Thymus (tissue), 11 donors: ENCODE results near the gene INSL3. TPM values are rescaled to one million over a fixed set of nuclear protein-coding genes. Genes with fewer than 3 reads are reported as not detected.

Experiments used
- DNase-seq, 9 donors: peaks; one replicate each; pipeline ENCODE4 v3.0.0-alpha.2; 2013; ENCODE audit warnings: low spot score in 9 of 9, low read depth in 6 of 9, missing footprints in 1 of 9
- H3K27ac ChIP-seq, 2 donors: one replicate each; pipeline ENCODE4 v1.5.1; 2013; ENCODE audit warnings: control low read depth in 1 of 2, low read depth in 1 of 2, low read length in 1 of 2, mild to moderate bottlenecking in 1 of 2, moderate library complexity in 1 of 2
- H3K27me3 ChIP-seq, 2 donors: one replicate each; pipeline ENCODE4 v1.5.1; 2013; ENCODE audit warnings: low read length in 1 of 2; ENCODE audit not compliant: control insufficient read depth in 2 of 2, insufficient read depth in 1 of 2
- H3K36me3 ChIP-seq, 2 donors: one replicate each; pipeline ENCODE4 v1.5.1; 2013; ENCODE audit warnings: low read length in 1 of 2, mild to moderate bottlenecking in 1 of 2, moderate library complexity in 1 of 2; ENCODE audit not compliant: control insufficient read depth in 2 of 2, insufficient read depth in 2 of 2
- H3K4me1 ChIP-seq, 2 donors: one replicate each; pipeline ENCODE4 v1.5.1; 2013; ENCODE audit warnings: low read length in 2 of 2; ENCODE audit not compliant: control insufficient read depth in 2 of 2, insufficient read depth in 2 of 2
- H3K4me3 ChIP-seq, 2 donors: one replicate each; pipeline ENCODE4 v1.5.1; 2013; ENCODE audit warnings: low read length in 2 of 2, control low read depth in 1 of 2, mild to moderate bottlenecking in 1 of 2
- H3K9me3 ChIP-seq, 2 donors: one replicate each; pipeline ENCODE4 v1.5.1; 2013; ENCODE audit warnings: low read length in 1 of 2, mild to moderate bottlenecking in 1 of 2; ENCODE audit not compliant: control insufficient read depth in 2 of 2, insufficient read depth in 1 of 2
- WGBS: extraction: QIAGEN DNeasy Blood & Tissue Kit; methylation state at CpG from one replicate; pipeline ENCODE4 v1.1.7; 2013; 5-methylcytosine and 5-hydroxymethylcytosine counted together
- polyA plus RNA-seq: library from polyadenylated mRNA; stranded (reverse); fragments of 200-250 nt; gene quantifications from one replicate; pipeline ENCODE4 v1.2.3, GENCODE V29; 2013
- total RNA-seq: library from RNA; stranded (reverse); fragments of 120-200 nt; gene quantifications from one replicate; pipeline ENCODE4 v1.2.4, GENCODE V29; 2013
- donor health status: healthy.

INSL3 gene
- total and polyA plus RNA-seq, 2 donors: 0.33 to 2.1 TPM

DNA sequence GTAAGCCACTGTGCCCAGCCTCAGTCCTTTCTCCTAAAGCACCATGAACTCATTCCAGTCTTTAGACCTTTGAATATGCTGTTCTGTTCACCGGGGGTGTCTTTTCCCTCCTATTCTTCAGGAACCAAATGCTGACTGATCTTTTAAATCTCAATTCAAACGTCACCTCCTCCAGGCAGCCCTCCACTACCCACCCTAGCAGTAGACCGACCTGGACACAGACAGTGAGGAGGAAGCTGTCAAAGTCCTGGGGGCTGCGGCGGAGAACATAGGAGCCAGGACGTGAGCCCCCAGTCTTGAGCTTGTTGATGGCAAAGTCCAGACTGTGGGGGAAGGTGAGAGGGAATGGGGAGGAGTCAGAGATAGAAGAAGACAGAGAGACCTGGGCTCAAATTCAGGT, 18.7 kb upstream of the INSL3 start:
- Histone ChIP-seq H3K9me3 (no peaks in the 10 kb centered on the region), H3K4me3 (no peak overlapping the region), H3K27me3 (no peaks in the 10 kb centered on the region), H3K36me3 (peaks cover 66 to 71% of the 10 kb centered on the region in 2 donors), H3K27ac (no peak overlapping the region), H3K4me1 (no peaks in the 10 kb centered on the region)
- 97% methylated on average over 6 of the region's 6 CpGs for WGBS
- no peak for DNase-seq

DNA sequence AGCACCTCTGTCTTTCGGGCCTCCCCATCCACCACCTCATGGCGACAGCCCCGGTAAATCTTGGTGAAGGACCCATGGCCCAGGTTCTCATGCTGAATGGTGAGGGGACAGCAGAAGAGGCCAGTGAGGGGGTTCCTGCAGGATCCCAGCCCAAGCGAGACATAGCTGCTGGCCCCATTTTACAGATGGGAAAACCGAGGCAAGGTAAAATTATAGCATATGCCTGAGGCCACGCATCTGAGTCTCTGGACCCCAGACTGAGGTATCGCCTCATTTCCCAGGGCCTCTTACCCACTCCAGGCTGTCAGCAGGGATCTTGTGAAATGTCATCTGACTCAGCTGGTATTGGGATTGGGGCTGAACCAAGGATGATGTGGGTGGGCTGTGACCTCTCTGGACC, 16.7 kb upstream of the INSL3 start:
- H3K27ac ChIP-seq: no peak overlapping the region
- H3K4me1 ChIP-seq: no peaks in the 10 kb centered on the region
- no peaks in the 10 kb centered on the region for H3K27me3 ChIP-seq
- H3K4me3 ChIP-seq: no peak overlapping the region
- H3K9me3 ChIP-seq: no peaks in the 10 kb centered on the region
- 98% methylated on average over 7 of the region's 7 CpGs for WGBS
- DNase-seq: no peak
- peaks cover 64 to 74% of the 10 kb centered on the region in 2 donors for H3K36me3 ChIP-seq

DNA sequence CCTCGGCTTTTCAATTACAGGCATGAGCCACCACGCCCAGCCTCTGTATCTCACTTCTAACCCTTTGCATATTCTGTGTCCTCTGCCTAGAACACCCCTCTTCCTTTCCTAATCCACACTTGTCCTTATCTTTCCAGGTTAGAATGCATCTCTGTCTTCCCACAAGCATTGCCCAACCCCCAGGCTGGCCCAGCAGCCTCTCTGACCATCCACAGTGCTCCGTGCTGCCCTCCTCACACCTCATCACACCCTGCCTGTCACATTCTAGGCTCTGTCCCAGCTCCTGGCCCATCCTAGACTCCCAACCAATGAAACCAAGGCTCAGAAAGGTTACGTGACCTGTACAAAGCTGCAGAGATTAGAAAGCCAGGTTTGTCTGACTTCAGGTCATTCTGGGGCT, 15.2 kb upstream of the INSL3 start:
- H3K27me3 ChIP-seq: no peaks in the 10 kb centered on the region
- H3K9me3 ChIP-seq: peaks cover 0 to 1% of the 10 kb centered on the region in 2 donors
- H3K4me3 ChIP-seq: no peak overlapping the region
- H3K4me1 ChIP-seq: no peaks in the 10 kb centered on the region
- DNase-seq: no peak
- WGBS: 98% methylated on average over 4 of the region's 4 CpGs
- peaks cover 51 to 76% of the 10 kb centered on the region in 2 donors for H3K36me3 ChIP-seq
- H3K27ac ChIP-seq: no peak overlapping the region

- peaks cover 51 to 74% of the 10 kb centered on the region in 2 donors for H3K36me3 ChIP-seq
Observed at GRCh38 chr19:17835182-17836006, 14.1 kb upstream of the INSL3 start.

DNA sequence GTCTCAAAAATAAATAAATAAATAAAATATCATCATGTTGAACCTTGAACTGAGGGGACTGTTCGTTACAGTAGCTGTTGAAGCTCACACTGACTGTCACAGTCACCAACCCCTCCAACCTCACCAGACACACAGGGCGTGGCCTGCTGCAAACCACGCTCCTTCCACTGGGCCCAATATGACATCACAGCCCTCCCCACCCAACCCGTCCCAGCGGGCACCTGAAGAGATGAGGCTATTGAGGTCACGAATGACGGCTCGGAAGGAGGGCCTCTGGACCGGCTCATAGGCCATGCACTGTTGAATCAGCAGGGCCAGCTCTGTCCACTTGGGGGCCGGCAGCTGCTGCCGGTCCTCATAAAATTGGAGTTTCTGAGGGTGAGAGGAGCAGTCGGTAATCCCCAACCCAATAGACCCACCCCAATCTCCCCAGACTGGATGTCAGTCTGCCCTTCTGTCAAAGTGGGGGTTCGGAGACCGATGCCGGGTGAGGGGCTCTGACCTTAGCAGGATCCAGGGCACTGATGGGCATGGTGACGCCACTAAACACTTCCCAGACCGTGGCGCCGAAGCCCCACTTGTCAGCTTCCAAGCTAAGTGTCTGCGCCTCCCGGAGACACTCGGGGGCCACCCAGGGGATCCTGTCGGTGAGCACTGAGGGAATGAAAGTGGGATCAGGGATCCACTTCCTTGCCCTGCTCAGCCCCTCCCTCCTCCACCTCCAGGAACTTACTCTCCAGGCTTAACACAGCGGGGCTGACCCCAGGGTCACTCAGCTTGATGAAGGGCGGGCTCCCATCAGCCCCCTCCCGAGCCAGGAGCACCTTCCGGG, 13.2 kb upstream of the INSL3 start:
- DNase-seq: no peak
- H3K4me3 ChIP-seq: no peak overlapping the region
- H3K9me3 ChIP-seq: peaks cover 0 to 6% of the 10 kb centered on the region in 2 donors
- H3K27me3 ChIP-seq: no peaks in the 10 kb centered on the region
- 97% methylated on average over 27 of the region's 27 CpGs for WGBS
- H3K4me1 ChIP-seq: no peaks in the 10 kb centered on the region
- H3K36me3 ChIP-seq: peaks cover 46 to 72% of the 10 kb centered on the region in 2 donors
- H3K27ac ChIP-seq: no peak overlapping the region

More at GRCh38 chr19:17835182-17836006, 14.1 kb upstream of the INSL3 start:
- DNase-seq: no peak
- no peaks in the 10 kb centered on the region for H3K4me1 ChIP-seq
- no peak overlapping the region for H3K4me3 ChIP-seq
- peaks cover 0 to 6% of the 10 kb centered on the region in 2 donors for H3K9me3 ChIP-seq
- 97% methylated on average over 8 of the region's 8 CpGs for WGBS
- H3K27ac ChIP-seq: no peak overlapping the region
- no peaks in the 10 kb centered on the region for H3K27me3 ChIP-seq

DNA sequence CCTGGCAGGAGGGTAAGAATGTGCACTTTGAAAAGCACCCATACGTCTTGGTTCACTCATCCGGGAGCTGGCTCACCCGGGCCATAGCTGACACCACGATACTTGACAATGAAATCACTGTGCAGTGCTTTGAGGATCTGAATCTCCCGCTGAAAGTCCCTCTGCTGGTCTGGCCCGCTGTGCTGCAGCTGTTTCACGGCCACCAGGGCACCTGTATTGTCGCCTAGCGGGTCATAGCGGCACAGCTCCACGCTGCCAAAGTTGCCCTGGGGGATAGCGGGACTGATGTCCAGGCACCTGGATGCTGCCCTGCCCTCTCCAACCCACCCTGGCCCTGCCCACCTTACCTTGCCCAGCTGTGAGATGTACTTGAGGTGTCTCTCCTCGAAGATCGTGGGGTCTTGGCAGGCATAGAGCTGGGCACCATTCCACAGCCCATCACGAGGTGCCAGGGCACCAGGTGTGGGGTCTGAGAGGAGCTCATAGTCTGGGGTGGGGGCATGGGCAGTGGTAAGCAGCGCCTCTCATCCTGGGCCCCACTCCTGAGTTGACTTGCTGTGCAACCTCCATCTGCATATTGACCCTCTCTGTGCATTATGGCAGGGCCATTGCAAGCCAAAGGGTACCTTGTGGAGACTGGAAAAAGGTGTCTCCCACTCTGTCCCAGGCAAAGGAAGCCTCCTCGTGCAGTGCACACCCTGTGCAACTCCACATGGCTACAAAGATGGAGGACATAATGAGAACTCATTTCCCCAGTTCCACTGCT, 11.3 kb upstream of the INSL3 start:
- 97% methylated on average over 17 of the region's 17 CpGs for WGBS

DNA sequence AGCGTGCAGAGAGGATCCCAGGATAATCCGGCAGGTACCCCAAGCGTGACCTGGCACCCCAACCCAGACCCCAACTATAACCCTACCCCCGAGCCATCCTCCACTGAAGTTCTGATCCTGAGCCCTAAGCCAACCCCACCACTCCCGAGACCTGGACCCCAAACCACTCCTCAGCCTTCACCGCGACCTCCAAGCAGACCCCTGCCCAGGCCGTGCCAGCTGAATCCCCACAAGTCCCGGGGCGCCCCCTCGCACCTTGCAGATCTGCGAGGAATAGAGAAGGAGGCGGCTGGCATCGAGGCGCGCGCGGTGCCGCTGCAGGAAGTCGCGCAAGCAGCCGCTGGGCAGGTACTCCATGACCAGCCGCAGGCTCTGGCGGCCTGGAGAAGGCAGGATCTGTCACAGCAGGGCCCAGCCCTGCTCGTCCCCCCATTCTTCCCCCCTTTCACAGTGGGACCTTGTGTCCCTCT, 10.1 kb upstream of the INSL3 start:
- no peak overlapping the region for H3K4me3 ChIP-seq
- H3K27ac ChIP-seq: no peak overlapping the region
- peaks cover 27 to 54% of the 10 kb centered on the region in 2 donors for H3K36me3 ChIP-seq
- 95% methylated on average over 25 of the region's 25 CpGs for WGBS
- H3K4me1 ChIP-seq: no peaks in the 10 kb centered on the region
- no peak for DNase-seq
- no peaks in the 10 kb centered on the region for H3K27me3 ChIP-seq
- peaks cover 0 to 6% of the 10 kb centered on the region in 2 donors for H3K9me3 ChIP-seq

More for the DNA sequence above, 11.3 kb upstream of the INSL3 start:
- no peak for DNase-seq
- Histone ChIP-seq H3K27ac (no peak overlapping the region), H3K36me3 (peaks cover 29 to 60% of the 10 kb centered on the region in 2 donors), H3K9me3 (peaks cover 0 to 6% of the 10 kb centered on the region in 2 donors), H3K27me3 (no peaks in the 10 kb centered on the region), H3K4me1 (no peaks in the 10 kb centered on the region), H3K4me3 (no peak overlapping the region)

DNA sequence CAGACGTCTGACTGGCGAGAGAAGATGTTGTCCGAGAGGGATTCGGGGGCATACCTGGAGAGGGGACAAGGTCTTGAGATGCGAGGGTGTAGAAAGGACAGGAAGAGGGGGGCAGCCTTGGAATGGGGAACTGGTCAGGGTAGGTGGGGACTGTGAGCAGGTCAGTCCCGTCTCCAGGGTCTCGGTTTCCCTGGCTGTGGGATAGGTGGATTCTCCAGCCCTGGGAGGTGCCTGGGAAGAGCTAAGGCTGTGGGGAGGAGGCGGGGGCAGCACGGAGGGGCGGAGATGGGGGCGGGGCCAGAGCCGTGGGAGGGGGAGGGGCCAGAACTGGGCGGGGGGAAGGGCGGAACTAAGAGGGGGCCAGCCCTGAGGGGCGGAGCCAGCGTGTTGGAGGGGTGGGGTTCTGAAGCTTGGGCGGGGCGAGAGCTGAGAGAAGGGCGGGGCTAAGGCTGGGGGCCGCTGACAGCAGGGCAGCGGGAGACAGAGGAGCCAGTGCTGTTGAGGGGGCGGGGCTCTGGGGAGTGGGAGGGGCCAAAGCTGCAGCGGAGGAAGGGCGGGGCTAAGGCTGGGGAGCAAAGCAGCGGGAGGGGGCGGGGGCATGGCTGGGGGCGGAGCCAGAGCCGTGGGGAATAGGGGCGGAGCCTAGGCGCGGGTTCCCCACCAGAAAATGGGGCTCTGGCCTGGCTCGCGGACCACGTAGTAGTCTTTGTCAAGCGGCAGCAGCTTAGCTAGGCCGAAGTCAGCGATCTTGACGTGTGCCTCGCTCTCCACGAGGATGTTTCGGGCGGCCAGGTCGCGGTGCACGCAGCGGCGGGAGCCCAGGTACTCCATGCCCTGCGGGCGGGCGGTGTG, 9.5 kb upstream of the INSL3 start:
- H3K27me3 ChIP-seq: no peaks in the 10 kb centered on the region
- 92% methylated on average over 50 of the region's 50 CpGs for whole genome bisulfite sequencing
- H3K4me3 ChIP-seq: no peak overlapping the region
- peaks cover 0 to 6% of the 10 kb centered on the region in 2 donors for H3K9me3 ChIP-seq
- peaks cover 26 to 49% of the 10 kb centered on the region in 2 donors for H3K36me3 ChIP-seq
- no peaks in the 10 kb centered on the region for H3K4me1 ChIP-seq
- no peak overlapping the region for H3K27ac ChIP-seq
- no peak for DNase-seq
